HG03066 (cell line): ENCODE data around the gene NLGN4X.

Experiments
- ATAC-seq: cut with Tn5 transposase; IDR thresholded peaks from one replicate; pipeline ENCODE4 v1.9.1; 2021; ENCODE audit warnings: low read depth; ENCODE audit not compliant: unreplicated experiment

Gene NLGN4X

GRCh38 chrX:6163721-6164120, 64.9 kb downstream of the NLGN4X start:
- ATAC-seq, result no peak

DNA sequence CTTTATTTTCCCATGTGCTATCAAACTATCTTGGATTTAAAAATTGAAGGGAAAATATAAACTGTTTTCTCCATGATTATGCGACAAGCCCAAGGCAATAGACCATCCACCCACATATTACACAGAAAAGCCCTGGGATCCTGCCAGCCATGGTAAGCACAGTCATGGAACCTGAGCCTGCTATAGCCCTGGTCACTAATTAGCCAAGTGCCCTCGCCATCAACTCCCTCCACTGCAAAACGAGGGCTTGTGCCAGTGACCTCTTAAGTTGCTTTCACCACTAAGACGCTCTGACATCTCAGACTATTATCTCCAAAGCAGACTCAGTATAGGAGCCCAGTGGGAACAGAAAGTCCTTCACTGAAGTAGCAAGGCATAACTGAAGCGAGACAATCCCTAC, 69.2 kb downstream of the NLGN4X start:
- no peak for ATAC-seq

- no peak for ATAC-seq
Measured at GRCh38 chrX:6151971-6152370, 76.7 kb downstream of the NLGN4X start.

GRCh38 chrX:6149060-6149872, 79.4 kb downstream of the NLGN4X start:
- ATAC-seq, result no peak

DNA sequence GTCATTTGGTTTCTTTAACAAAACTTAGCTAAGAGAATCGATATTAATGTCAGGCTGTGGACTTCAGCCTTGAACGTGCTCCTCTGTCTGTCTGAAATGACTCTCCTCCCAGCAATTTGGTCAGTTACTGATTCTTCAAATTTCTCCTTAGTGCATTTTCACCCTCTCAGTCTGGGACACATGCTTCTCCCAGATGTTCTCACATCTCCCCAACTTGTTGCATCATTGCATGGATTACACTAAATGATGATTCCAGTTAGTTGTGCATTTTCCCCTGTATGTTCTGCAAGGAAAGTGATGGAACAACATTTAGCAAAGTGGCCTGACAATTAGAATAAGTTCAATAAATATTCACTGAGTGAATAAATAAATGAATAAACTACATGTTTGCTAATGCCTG, 94.4 kb downstream of the NLGN4X start:
- ATAC-seq, result no peak

DNA sequence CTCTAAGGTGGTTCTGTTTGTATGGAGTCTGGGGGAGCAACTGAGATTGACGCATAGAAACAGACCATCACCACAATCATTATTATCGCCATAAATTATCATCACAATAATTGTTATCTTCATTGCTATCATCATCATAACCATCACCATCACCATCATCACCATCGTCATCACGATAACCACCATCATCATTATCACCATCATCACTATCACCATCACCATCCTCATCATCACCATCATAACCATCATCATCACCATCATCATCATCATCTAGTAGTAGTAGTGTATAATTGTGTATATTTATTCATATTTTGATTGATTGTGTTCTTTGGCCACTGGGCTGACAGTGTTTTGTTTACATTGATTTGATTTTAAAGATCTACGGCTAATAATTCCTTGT, 95.7 kb downstream of the NLGN4X start:
- ATAC-seq, result no peak

DNA sequence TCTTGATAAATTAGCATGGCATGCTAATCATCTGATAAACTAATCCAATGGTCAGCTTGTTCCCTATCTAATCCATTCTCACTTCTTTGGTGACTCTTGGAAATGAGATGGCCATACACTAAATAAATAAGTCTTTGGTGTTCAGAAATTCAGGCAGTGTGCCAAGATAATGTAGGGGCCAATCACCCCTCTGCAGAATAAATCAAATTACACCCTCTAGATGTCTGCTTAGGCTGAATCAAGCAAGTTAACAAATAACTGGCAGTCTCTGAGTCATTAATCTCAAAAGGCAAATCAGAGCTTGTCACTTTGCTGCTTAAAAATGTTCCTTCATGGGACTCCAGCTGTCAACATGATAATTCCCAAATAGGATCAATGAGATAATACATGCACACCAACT, 97.4 kb downstream of the NLGN4X start:
- no peak for ATAC-seq

DNA sequence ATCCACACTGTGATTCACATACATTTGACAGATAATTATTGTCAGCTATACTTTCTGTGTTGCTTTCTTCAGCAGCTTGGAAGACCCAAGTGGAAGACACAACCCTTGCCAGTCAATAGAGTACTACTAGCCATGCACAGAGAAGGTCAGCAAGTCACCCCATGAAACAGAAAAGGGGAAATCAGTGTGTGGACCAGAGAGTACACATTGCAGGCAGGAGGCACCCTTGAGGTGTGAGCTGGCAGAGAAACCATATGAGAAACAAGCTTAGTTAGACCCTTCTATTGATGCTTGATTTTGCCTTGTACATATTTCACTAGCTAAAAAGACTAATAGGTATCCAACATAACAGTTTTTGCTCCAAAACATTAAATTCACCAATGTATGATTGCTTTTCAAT, 99.5 kb downstream of the NLGN4X start:
- ATAC-seq, result no peak

DNA sequence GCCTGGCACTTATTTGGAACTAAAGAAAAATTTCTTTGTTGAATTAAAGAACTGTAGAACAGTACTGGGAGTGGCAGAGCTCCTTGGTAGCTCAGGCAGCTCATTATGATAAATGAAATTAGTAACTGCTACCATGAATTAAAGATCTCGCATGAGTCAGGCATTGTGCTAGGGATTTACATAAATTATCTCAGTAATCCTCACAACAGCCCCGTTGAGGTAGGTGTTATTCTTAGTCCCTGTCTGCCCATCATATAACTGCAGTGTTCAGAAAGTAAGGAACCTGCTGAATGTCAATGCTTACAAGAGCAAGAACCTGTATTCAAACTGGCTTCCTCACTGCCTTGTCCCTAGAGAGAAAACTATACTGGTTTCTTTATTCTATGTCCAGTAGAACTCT, 108.3 kb downstream of the NLGN4X start:
- no peak for ATAC-seq

DNA sequence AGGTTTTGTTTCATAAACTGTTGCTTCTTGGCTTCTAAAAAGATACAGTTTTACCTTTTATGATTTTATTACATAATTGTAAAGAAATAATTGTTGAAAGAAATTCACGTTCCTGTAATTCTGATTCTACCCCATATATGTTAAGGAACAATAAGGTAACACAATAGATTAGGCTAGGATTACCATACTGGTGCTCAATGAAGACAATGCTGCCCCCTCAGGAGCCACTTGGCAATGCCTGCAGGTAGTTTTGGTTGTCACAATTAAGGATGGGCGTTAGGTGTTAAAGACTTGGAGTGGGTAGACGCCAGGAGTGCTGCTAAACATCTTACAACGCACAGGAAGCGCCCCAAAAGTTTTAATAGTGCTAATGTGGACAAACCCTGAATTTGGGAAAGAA, 133.2 kb downstream of the NLGN4X start:
- ATAC-seq, result no peak

DNA sequence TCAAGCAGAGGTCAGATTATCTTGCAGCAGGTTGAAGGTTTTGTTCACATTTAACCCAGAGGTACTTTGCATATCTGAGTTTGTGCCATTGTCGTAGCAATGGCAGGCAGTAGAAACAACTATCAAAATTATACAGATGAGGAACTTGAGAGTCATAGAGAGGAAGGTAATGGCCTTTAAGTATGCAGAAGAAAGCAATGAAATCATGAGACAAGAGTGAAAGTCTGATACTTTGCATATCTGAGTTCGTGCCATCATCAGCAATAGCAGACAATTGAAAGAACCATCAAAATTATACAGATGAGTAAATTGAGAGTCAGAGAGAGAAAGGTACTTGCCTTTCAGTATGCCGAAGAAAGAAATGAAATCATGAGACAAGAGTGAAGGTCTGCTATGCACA, 154.1 kb downstream of the NLGN4X start:
- ATAC-seq, result no peak

DNA sequence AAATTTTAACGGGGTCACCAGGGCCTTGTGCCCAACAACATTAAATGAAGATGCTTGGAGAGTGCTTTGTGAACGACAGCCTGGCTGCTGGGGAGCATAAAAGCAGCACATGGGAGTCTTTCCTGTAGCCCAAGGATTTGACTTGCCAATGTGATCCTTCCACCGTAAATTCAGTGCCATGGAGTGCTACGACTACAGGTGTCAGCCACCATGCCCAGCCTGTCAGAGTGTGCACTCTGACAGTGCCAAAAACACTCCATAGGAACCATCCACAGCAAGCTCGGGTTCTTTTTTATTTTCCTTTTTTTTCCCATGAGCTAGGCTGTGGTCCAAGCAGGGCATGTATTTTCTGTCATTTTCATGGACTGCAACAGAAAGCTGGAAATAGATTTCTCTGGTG, 156.9 kb downstream of the NLGN4X start:
- no peak for ATAC-seq

- no peak for ATAC-seq
Measured at GRCh38 chrX:6067600-6067999, 161.1 kb downstream of the NLGN4X start.

DNA sequence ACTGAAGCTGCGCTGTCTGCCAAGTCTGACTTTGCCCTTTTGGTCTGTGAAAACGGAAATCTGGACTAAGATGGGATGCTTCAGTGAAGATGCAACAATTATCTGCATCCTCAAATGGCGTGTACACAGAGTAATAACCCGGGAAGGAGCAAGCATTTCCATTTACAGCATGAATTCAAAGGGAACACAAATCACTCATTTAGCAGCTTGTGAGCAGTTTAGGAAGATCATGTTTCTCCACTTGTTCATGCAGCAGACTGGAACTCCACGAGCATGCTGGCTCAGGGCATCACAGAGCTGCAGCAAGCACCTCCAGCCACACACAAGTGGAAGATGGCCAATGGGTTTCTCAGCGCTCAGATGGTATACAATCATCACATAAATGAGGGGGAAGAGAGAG, 175.5 kb downstream of the NLGN4X start:
- ATAC-seq, result no peak

GRCh38 chrX:6052111-6052745, 176.4 kb downstream of the NLGN4X start:
- ATAC-seq, result no peak

- ATAC-seq, result no peak
Measured at GRCh38 chrX:6049132-6049531, 179.5 kb downstream of the NLGN4X start.

- ATAC-seq, result no peak
Measured at GRCh38 chrX:6041630-6042029, 187.0 kb downstream of the NLGN4X start.

DNA sequence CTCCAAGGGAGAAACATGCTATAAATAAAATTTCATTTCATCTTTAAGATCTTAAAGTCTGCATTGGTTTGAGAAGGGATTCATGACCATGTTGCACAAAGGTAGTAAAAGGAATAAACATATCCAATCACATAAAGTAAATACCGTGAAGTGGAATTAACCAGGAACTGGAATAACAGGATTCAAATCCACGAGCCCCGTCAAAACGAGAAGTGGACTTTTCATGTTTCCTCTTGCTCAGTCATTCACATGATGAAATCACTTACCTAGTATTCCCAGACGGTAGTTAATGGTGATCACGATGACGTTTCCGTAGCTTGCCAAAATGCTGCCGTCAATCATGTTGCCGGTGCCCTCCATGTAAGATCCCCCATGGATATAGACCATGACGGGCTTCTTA, 199.7 kb downstream of the NLGN4X start:
- ATAC-seq, result no peak

DNA sequence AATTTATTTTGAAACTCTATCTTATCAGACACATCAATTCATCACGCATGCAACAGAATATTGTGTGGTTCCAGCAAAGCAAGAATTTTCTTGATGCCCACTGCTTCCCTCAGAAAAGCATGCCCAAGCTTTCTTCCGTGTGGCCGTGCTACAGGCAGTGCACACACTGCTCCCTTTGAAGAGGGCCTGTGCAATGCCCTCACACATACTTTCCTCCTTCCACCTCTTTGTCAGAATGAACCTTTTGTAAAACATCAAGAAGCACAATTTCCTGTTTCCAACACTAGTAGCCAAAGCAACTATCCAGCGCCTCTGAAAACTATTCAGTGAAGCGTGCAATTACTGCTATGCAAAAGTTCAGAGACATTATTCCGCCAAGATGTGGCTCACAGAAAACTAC, 201.7 kb downstream of the NLGN4X start:
- no peak for ATAC-seq

- ATAC-seq, result no peak
Measured at GRCh38 chrX:6026429-6026828, 202.2 kb downstream of the NLGN4X start.

GRCh38 chrX:6024204-6024603, 204.5 kb downstream of the NLGN4X start:
- ATAC-seq, result no peak

- ATAC-seq, result no peak
Measured at GRCh38 chrX:6021316-6022091, 207.2 kb downstream of the NLGN4X start.
